ENCODE results near the gene RELCH. TPM values are rescaled to one million over a fixed set of nuclear protein-coding genes. Genes with fewer than 3 reads are reported as not detected.
A peak's percentile ranks its signal among the peaks of the same experiment; 100 is the strongest.

RELCH gene
- total RNA-seq, 4 donors from 2014 or later = 37.0 to 117 (median 68.7) TPM

- H3K4me1 ChIP-seq = peaks cover 0 to 34% (median 6%) of the 10 kb centered on the region in 4 donors
- no peaks in the 10 kb centered on the region for H3K9me3 ChIP-seq
- H3K27me3 ChIP-seq = no peaks in the 10 kb centered on the region
- no peaks in the 10 kb centered on the region for H3K36me3 ChIP-seq
- intact Hi-C loops (cut with DNase I; ENCODE audit: low total_unique reads) = no loop called here
- H3K27ac ChIP-seq = peak overlapping the region; percentile 8 to 43 (median 26)
- DNase-seq = peak; percentile 31
- WGBS, 2 donors (ENCODE audit: low coverage in 1 of 2) = 41 to 56% methylated on average over 14 to 15 of the region's 15 CpGs
- no peak overlapping the region for H3K4me3 ChIP-seq
- in situ Hi-C loops (cut with MboI; ENCODE audit: low pct_ligation_motif_present in 1 of 4, low pct_unique_long_range_greater_than_20kb in 1 of 4, low sequenced_read_pairs in 3 of 4) = no loop called here
- TF ChIP-seq EP300 (IDR thresholded peaks at IDR 0.05; ENCODE audit: low read depth) (no peak), POLR2AphosphoS5 (IDR thresholded peaks at IDR 0.05) (no peak), POLR2A (IDR thresholded peaks at IDR 0.05) (no peak)
- TF ChIP-seq, protein P1, sequence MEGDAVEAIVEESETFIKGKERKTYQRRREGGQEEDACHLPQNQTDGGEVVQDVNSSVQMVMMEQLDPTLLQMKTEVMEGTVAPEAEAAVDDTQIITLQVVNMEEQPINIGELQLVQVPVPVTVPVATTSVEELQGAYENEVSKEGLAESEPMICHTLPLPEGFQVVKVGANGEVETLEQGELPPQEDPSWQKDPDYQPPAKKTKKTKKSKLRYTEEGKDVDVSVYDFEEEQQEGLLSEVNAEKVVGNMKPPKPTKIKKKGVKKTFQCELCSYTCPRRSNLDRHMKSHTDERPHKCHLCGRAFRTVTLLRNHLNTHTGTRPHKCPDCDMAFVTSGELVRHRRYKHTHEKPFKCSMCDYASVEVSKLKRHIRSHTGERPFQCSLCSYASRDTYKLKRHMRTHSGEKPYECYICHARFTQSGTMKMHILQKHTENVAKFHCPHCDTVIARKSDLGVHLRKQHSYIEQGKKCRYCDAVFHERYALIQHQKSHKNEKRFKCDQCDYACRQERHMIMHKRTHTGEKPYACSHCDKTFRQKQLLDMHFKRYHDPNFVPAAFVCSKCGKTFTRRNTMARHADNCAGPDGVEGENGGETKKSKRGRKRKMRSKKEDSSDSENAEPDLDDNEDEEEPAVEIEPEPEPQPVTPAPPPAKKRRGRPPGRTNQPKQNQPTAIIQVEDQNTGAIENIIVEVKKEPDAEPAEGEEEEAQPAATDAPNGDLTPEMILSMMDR (IDR thresholded peaks at IDR 0.05) = no peak
Measured at GRCh38 chr18:62339106-62339988, 152.3 kb downstream of the RELCH start.

GRCh38 chr18:62340996-62341395, 153.9 kb downstream of the RELCH start:
- no peaks in the 10 kb centered on the region for H3K9me3 ChIP-seq
- no peak overlapping the region for H3K27ac ChIP-seq
- H3K36me3 ChIP-seq = no peaks in the 10 kb centered on the region
- 61 to 76% methylated on average over 5 to 9 of the region's 9 CpGs for WGBS, 2 donors (ENCODE audit: low coverage in 1 of 2)
- H3K4me3 ChIP-seq = no peak overlapping the region
- intact Hi-C loops (cut with DNase I; ENCODE audit: low total_unique reads) (no loop called here), in situ Hi-C loops (cut with MboI; ENCODE audit: low pct_ligation_motif_present in 1 of 4, low pct_unique_long_range_greater_than_20kb in 1 of 4, low sequenced_read_pairs in 3 of 4) (no loop called here)
- H3K27me3 ChIP-seq = no peaks in the 10 kb centered on the region
- TF ChIP-seq EP300 (IDR thresholded peaks at IDR 0.05; ENCODE audit: low read depth) (no peak), POLR2A (IDR thresholded peaks at IDR 0.05) (no peak), POLR2AphosphoS5 (IDR thresholded peaks at IDR 0.05) (no peak)
- TF ChIP-seq, protein P1 (IDR thresholded peaks at IDR 0.05) = no peak
- no peak for DNase-seq
- H3K4me1 ChIP-seq = peaks cover 0 to 32% (median 7%) of the 10 kb centered on the region in 4 donors

- no peaks in the 10 kb centered on the region for H3K36me3 ChIP-seq
Measured at GRCh38 chr18:62341473-62341872, 154.4 kb downstream of the RELCH start.

DNA sequence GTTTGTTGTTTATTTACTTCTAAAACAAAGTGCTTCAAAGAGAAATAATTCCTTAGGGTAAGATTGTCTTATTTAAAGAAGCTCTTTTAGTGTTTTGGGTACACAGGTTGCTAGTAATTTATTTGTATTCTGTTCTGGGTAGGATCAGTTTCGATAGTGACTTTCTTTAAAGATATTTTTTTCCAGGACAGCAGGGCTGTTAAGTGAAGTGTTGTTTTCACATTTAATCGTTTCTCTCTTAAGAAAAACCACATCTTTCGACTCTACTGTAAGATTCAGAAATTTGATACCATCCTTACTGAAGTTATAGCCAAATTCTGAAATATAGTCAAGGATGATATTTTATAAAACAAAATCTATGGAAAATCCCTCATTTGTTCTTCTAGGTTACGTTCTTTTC, 155.8 kb downstream of the RELCH start:
- in situ Hi-C loops (cut with MboI; ENCODE audit: low pct_ligation_motif_present in 1 of 4, low pct_unique_long_range_greater_than_20kb in 1 of 4, low sequenced_read_pairs in 3 of 4) = no loop called here
- no peak overlapping the region for H3K4me3 ChIP-seq
- no peaks in the 10 kb centered on the region for H3K9me3 ChIP-seq
- intact Hi-C loops (cut with DNase I; ENCODE audit: low total_unique reads) = no loop called here
- no peak for DNase-seq
- H3K27ac ChIP-seq = no peak overlapping the region
- TF ChIP-seq, protein P1 (IDR thresholded peaks at IDR 0.05) = no peak
- TF ChIP-seq EP300 (IDR thresholded peaks at IDR 0.05; ENCODE audit: low read depth) (no peak), POLR2A (IDR thresholded peaks at IDR 0.05) (no peak)
- H3K36me3 ChIP-seq = no peaks in the 10 kb centered on the region
- 79 to 84% methylated on average over 4 of the region's 4 CpGs for WGBS, 2 donors (ENCODE audit: low coverage in 1 of 2)
- H3K4me1 ChIP-seq = peaks cover 0 to 40% (median 16%) of the 10 kb centered on the region in 4 donors
- no peaks in the 10 kb centered on the region for H3K27me3 ChIP-seq

More at GRCh38 chr18:62341473-62341872, 154.4 kb downstream of the RELCH start:
- Histone ChIP-seq H3K27ac (no peak overlapping the region), H3K4me3 (no peak overlapping the region), H3K27me3 (no peaks in the 10 kb centered on the region), H3K4me1 (peaks cover 0 to 32% (median 9%) of the 10 kb centered on the region in 4 donors), H3K9me3 (no peaks in the 10 kb centered on the region)
- in situ Hi-C loops (cut with MboI; ENCODE audit: low pct_ligation_motif_present in 1 of 4, low pct_unique_long_range_greater_than_20kb in 1 of 4, low sequenced_read_pairs in 3 of 4) (no loop called here), intact Hi-C loops (cut with DNase I; ENCODE audit: low total_unique reads) (no loop called here)
- TF ChIP-seq POLR2AphosphoS5 (IDR thresholded peaks at IDR 0.05) (no peak), POLR2A (IDR thresholded peaks at IDR 0.05) (no peak), EP300 (IDR thresholded peaks at IDR 0.05; ENCODE audit: low read depth) (no peak)
- TF ChIP-seq, protein P1 (IDR thresholded peaks at IDR 0.05) = no peak
- no peak for DNase-seq
- 57 to 86% methylated on average over 1 to 3 of the region's 3 CpGs for WGBS, 2 donors (ENCODE audit: low coverage in 1 of 2)
